C4-2B (cell line): ENCODE measurements around the gene PLD1.

Source experiments
- ZFX ChIP-seq: fragments of 450-650 bp; IDR thresholded peaks from 2 replicates; pipeline ENCODE4 v1.6.1; 2017
- TF ChIP-seq, protein P1 (sequence below): fragments of 450-650 bp; conservative IDR thresholded peaks from 2 replicates; pipeline ENCODE4 v1.5.1; 2017; ENCODE audit warnings: mild to moderate bottlenecking

DNA sequence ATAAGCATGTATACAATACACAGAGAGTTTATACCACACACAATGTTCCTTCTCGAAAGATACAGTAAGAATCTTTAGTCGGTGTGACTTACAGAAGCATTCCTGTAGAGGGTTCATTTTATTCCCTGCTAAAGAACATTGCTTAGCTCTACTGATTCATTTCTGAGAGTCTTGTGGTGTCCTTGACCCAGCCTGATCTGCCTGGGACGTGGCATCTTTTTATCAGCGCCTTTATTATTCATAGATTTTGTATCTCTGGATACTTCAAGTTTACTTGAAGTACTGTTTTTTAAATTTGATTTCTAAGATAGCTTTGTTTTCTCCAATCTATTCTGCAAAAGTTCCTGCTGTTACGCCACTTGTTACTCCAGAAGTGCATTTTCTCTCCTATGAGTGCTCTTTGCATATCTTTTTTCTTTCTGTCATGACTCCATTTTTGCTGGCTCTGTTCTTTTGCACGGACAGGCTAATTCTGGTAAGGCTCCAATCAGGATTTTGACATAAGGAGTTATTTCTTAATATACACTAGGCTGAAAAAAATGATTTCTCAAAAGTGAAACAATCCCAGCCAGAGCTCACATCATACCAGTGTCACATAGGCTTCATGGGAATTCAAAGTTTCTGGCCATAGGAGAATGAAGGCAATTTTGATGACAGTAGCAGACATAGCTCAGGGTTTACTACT is 235.6 kb downstream of the PLD1 start:
- TF ChIP-seq, protein P1, sequence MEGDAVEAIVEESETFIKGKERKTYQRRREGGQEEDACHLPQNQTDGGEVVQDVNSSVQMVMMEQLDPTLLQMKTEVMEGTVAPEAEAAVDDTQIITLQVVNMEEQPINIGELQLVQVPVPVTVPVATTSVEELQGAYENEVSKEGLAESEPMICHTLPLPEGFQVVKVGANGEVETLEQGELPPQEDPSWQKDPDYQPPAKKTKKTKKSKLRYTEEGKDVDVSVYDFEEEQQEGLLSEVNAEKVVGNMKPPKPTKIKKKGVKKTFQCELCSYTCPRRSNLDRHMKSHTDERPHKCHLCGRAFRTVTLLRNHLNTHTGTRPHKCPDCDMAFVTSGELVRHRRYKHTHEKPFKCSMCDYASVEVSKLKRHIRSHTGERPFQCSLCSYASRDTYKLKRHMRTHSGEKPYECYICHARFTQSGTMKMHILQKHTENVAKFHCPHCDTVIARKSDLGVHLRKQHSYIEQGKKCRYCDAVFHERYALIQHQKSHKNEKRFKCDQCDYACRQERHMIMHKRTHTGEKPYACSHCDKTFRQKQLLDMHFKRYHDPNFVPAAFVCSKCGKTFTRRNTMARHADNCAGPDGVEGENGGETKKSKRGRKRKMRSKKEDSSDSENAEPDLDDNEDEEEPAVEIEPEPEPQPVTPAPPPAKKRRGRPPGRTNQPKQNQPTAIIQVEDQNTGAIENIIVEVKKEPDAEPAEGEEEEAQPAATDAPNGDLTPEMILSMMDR, result no peak
- TF ChIP-seq ZFX, result no peak
